SK-N-SH (cell line): ENCODE measurements around the gene ZIC2. TPM values are rescaled to one million over a fixed set of nuclear protein-coding genes. Genes with fewer than 3 reads are reported as not detected.
A peak's percentile ranks its signal among the peaks of the same experiment; 100 is the strongest.

Source experiments
- CTCF ChIA-PET: fragments of 300-600, 350-600 bp; formaldehyde crosslinking; extraction: SDS; loops from one replicate; lab custom pipeline; 2021; lab: Yijun Ruan, JAX
- POLR2A ChIA-PET: fragments of 350-600 bp; sonication (Branson Sonifier 250); formaldehyde crosslinking; extraction: SDS; loops from one replicate; lab custom pipeline; 2020; ENCODE audit warnings: antibody characterized with exemption, inconsistent platforms; lab: Yijun Ruan, JAX
- DNase-seq: peaks from one replicate; pipeline ENCODE4 v3.0.0; 2012
- H2AFZ ChIP-seq: fragments of 200-600 bp; sonication (generic); 2 replicates; pipeline ENCODE4 v1.8.1; 2016; ENCODE audit warnings: antibody characterized with exemption, mild to moderate bottlenecking, low read depth
- H3F3A ChIP-seq: fragments of 200-600 bp; sonication (generic); replicated peaks from 2 replicates; pipeline ENCODE3; 2016; ENCODE audit warnings: antibody characterized with exemption, mild to moderate bottlenecking; ENCODE audit not compliant: insufficient read depth
- H3K27ac ChIP-seq, 2 experiments: fragments of 200-500 bp in 1 of 2; fragments of 200-600 bp in 1 of 2; sonication (Bioruptor generic) in 1 of 2; sonication (generic), shearing (Covaris generic) in 1 of 2; 2 replicates each; pipeline versions ENCODE4 v1.5.1 to v1.6.1; 2014 to 2016; ENCODE audit warnings: low read depth in 2 of 2, inconsistent platforms in 1 of 2, low read length in 1 of 2, mild to moderate bottlenecking in 1 of 2, mixed read lengths in 1 of 2
- H3K27me3 ChIP-seq: fragments of 200-600 bp; sonication (generic), shearing (Covaris generic); 2 replicates; pipeline ENCODE4 v1.6.1; 2016; ENCODE audit warnings: mixed run types; ENCODE audit not compliant: insufficient read depth
- H3K36me3 ChIP-seq, 2 experiments: fragments of 200-500 bp in 1 of 2; fragments of 200-600 bp in 1 of 2; sonication (Bioruptor generic) in 1 of 2; sonication (generic) in 1 of 2; replicated peaks in 1 of 2; 2 replicates each; pipeline versions ENCODE3 to v1.5.1; 2014 to 2016; ENCODE audit warnings: low read length in 1 of 2, mild to moderate bottlenecking in 1 of 2; ENCODE audit not compliant: insufficient read depth in 2 of 2, control insufficient read depth in 1 of 2
- H3K4me1 ChIP-seq, 2 experiments: fragments of 200-500 bp in 1 of 2; fragments of 200-600 bp in 1 of 2; sonication (Bioruptor generic) in 1 of 2; sonication (generic), shearing (Covaris generic) in 1 of 2; 2 replicates each; pipeline versions ENCODE4 v1.5.1 to v1.6.1; 2014 to 2016; ENCODE audit warnings: low read depth in 1 of 2, low read length in 1 of 2, mixed run types in 1 of 2; ENCODE audit not compliant: insufficient read depth in 2 of 2, control insufficient read depth in 1 of 2
- H3K4me2 ChIP-seq: fragments of 200-600 bp; sonication (generic), shearing (Covaris generic); 2 replicates; pipeline ENCODE4 v1.6.1; 2017; ENCODE audit warnings: mixed run types
- H3K4me3 ChIP-seq, 2 experiments: fragments of 200-500 bp in 1 of 2; fragments of 200-600 bp in 1 of 2; sonication (Bioruptor generic) in 1 of 2; sonication (generic), shearing (Covaris generic) in 1 of 2; 2 replicates each; pipeline versions ENCODE4 v1.5.1 to v1.8.1; 2014 to 2016; ENCODE audit warnings: low read depth in 2 of 2, inconsistent platforms in 1 of 2, low read length in 1 of 2, mild to moderate bottlenecking in 1 of 2, mixed read lengths in 1 of 2, moderate library complexity in 1 of 2
- H3K79me2 ChIP-seq: fragments of 200-600 bp; sonication (generic); 2 replicates; pipeline ENCODE4 v1.8.1; 2017; ENCODE audit warnings: mild to moderate bottlenecking; ENCODE audit not compliant: insufficient read depth
- H3K9ac ChIP-seq: fragments of 200-600 bp; sonication (generic); 2 replicates; pipeline ENCODE4 v1.6.1; 2017; ENCODE audit warnings: mixed run types
- H3K9me2 ChIP-seq: fragments of 200-600 bp; sonication (generic); 2 replicates; pipeline ENCODE4 v1.6.1; 2017; ENCODE audit warnings: mixed run types
- H3K9me3 ChIP-seq: fragments of 200-600 bp; sonication (generic); 2 replicates; pipeline ENCODE4 v1.6.1; 2017; ENCODE audit warnings: mixed run types, mild to moderate bottlenecking, moderate library complexity
- H4K20me1 ChIP-seq: fragments of 200-600 bp; sonication (generic); 2 replicates; pipeline ENCODE4 v1.6.1; 2017; ENCODE audit warnings: mild to moderate bottlenecking, mixed run types; ENCODE audit not compliant: insufficient read depth
- CHD2 ChIP-seq: fragments of 150-350 bp; IDR thresholded peaks from 2 replicates; pipeline ENCODE4 v1.6.1; 2018; ENCODE audit warnings: low read length; ENCODE audit not compliant: partially characterized antibody
- CTCF ChIP-seq: fragments of 200-600 bp; sonication (generic); IDR thresholded peaks from 2 replicates; pipeline ENCODE4 v1.6.1; 2017; ENCODE audit warnings: antibody characterized with exemption, mild to moderate bottlenecking, moderate library complexity
- ELF1 ChIP-seq: IDR thresholded peaks from 2 replicates; pipeline ENCODE4 v1.4.0; 2012
- EZH2phosphoT487 ChIP-seq: fragments of 200-600 bp; sonication (generic); IDR thresholded peaks from 2 replicates; pipeline ENCODE4 v1.6.1; 2017; ENCODE audit warnings: low read depth, mixed run types, mild to moderate bottlenecking, antibody characterized with exemption, moderate library complexity, borderline replicate concordance
- FOSL2 ChIP-seq: IDR thresholded peaks from 2 replicates; pipeline ENCODE4 v1.4.0; 2012; ENCODE audit warnings: low read depth, mild to moderate bottlenecking, moderate library complexity, borderline replicate concordance
- FOXM1 ChIP-seq: IDR thresholded peaks from 2 replicates; pipeline ENCODE4 v1.4.0; 2012; ENCODE audit warnings: low read depth, mild to moderate bottlenecking
- GATA2 ChIP-seq: sonication (generic); formaldehyde crosslinking; IDR thresholded peaks from 2 replicates; pipeline ENCODE4 v1.5.0; 2020; ENCODE audit warnings: mild to moderate bottlenecking, missing genetic modification reagents
- JUND ChIP-seq: IDR thresholded peaks from 2 replicates; pipeline ENCODE4 v1.4.0; 2012
- MEF2A ChIP-seq: IDR thresholded peaks from 2 replicates; pipeline ENCODE4 v1.4.0; 2012; ENCODE audit warnings: low read depth, borderline replicate concordance
- MXI1 ChIP-seq: IDR thresholded peaks from 2 replicates; pipeline ENCODE4 v1.6.1; 2012; ENCODE audit warnings: mild to moderate bottlenecking, low read depth, low read length, improper control_type of control experiment
- REST ChIP-seq: IDR thresholded peaks from 2 replicates; pipeline ENCODE4 v1.6.1; 2012; ENCODE audit warnings: mild to moderate bottlenecking, low read depth, low read length, moderate library complexity
- RFX5 ChIP-seq: IDR thresholded peaks from 2 replicates; pipeline ENCODE4 v1.6.1; 2012; ENCODE audit warnings: mild to moderate bottlenecking, improper control_type of control experiment, low read length
- TEAD4 ChIP-seq: IDR thresholded peaks from 2 replicates; pipeline ENCODE4 v1.4.0; 2012; ENCODE audit warnings: mild to moderate bottlenecking, borderline replicate concordance; ENCODE audit not compliant: insufficient read depth
- USF1 ChIP-seq: IDR thresholded peaks from 2 replicates; pipeline ENCODE4 v1.4.0; 2012; ENCODE audit warnings: low read depth, borderline replicate concordance
- USF2 ChIP-seq: fragments of 150-350 bp; IDR thresholded peaks from 2 replicates; pipeline ENCODE4 v1.6.1; 2017; ENCODE audit warnings: antibody characterized with exemption, low read length, low read depth, borderline replicate concordance
- YY1 ChIP-seq: IDR thresholded peaks from 2 replicates; pipeline ENCODE4 v1.4.0; 2012; ENCODE audit warnings: low read depth, mild to moderate bottlenecking
- ZBTB33 ChIP-seq: IDR thresholded peaks from 2 replicates; pipeline ENCODE4 v1.4.0; 2012; ENCODE audit warnings: low read depth, borderline replicate concordance
- WGBS: methylation state at CpG from one replicate; pipeline ENCODE4 v1.1.6; 2017; ENCODE audit warnings: low lambda C conversion rate; 5-methylcytosine and 5-hydroxymethylcytosine counted together
- polyA plus RNA-seq, 3 experiments: library from polyadenylated mRNA; depleted of rRNA; stranded (reverse); fragments of >200 nt; gene quantifications; 2 replicates each; pipeline ENCODE4 v1.2.3, GENCODE V29; 2012

The ZIC2 gene
- polyA plus RNA-seq, 1 of the 3 experiments (the other 2 are of a cell fraction), result not detected

- Histone ChIP-seq H3K4me3 (no peak overlapping the region; a peak in 1 of 4 replicates), H3K27ac (no peak overlapping the region)
Observed at GRCh38 chr13:99980824-99981734, 505 bp upstream of the ZIC2 start.

More at GRCh38 chr13:99980824-99981734, 505 bp upstream of the ZIC2 start:
- POLR2A ChIA-PET, result interaction anchor here (0.6 kb wide), 1 partner anchor 13 kb away, joined by 3 read pairs; no protein-coding TSS in a partner anchor
- H3K4me1 ChIP-seq, result no peaks in the 10 kb centered on the region; a peak in 1 of 4 replicates
- H3K9me3 ChIP-seq, result no peaks in the 10 kb centered on the region
- no peak overlapping the region for H2AFZ ChIP-seq
- peak; percentile 66 for DNase-seq
- peaks cover 83% of the 10 kb centered on the region for H3K27me3 ChIP-seq
- H3K4me2 ChIP-seq, result 0 out of 2 replicates have a peak overlapping the region, but pooled peaks have one; percentile 33
- H3K36me3 ChIP-seq, result no peaks in the 10 kb centered on the region
- peaks cover 30% of the 10 kb centered on the region for H4K20me1 ChIP-seq
- H3F3A ChIP-seq, result no peaks in the 10 kb centered on the region
- no peaks in the 10 kb centered on the region for H3K9me2 ChIP-seq
- no peaks in the 10 kb centered on the region for H3K79me2 ChIP-seq
- CTCF ChIA-PET, result interaction anchor here (0.7 to 2.9 kb wide), 6 partner anchors 11 to 534 kb away, joined by 3 to 8 read pairs (median 6); no protein-coding TSS in a partner anchor
- TF ChIP-seq ZBTB33 (no peak), YY1 (no peak), MEF2A (no peak), RFX5 (no peak), REST (no peak), CHD2 (no peak), CTCF (no peak), GATA2 (CRISPR knock-in tag) (no peak), MXI1 (no peak), USF2 (no peak), JUND (no peak), EZH2phosphoT487 (no peak; the same call in 1 of the 2 replicates), USF1 (no peak), ELF1 (no peak), TEAD4 (no peak), FOSL2 (no peak), FOXM1 (no peak)
- 2% methylated on average over 37 of the region's 110 CpGs for WGBS
- no peak overlapping the region for H3K9ac ChIP-seq
